Parathyroid adenoma (tissue), 2 donors: ENCODE data around the gene OR3A1.
"Not testable (repeated sequence)": the region's sequence is repeated elsewhere in the genome, so short reads cannot be mapped to it uniquely, and the experiment has no call there.

Experiments
- H2AFZ ChIP-seq: fragments of 300-600 bp; sonication (generic); one replicate; pipeline ENCODE4 v1.7.0; 2017; ENCODE audit warnings: antibody characterized with exemption, mild to moderate bottlenecking
- H3K27ac ChIP-seq: fragments of 300-600 bp; sonication (generic); one replicate; pipeline ENCODE4 v1.7.0; 2017
- H3K27me3 ChIP-seq: fragments of 300-600 bp; sonication (generic); one replicate; pipeline ENCODE4 v1.7.0; 2017; ENCODE audit warnings: low read length; ENCODE audit not compliant: control insufficient read depth, insufficient read depth
- H3K36me3 ChIP-seq: fragments of 300-600 bp; sonication (generic); one replicate; pipeline ENCODE4 v1.7.0; 2017; ENCODE audit warnings: low read length; ENCODE audit not compliant: control insufficient read depth, insufficient read depth
- H3K4me1 ChIP-seq: fragments of 300-600 bp; sonication (generic); one replicate; pipeline ENCODE4 v1.7.0; 2017; ENCODE audit warnings: control low read depth
- H3K4me2 ChIP-seq: fragments of 300-600 bp; sonication (generic); one replicate; pipeline ENCODE4 v1.7.0; 2017; ENCODE audit warnings: low read length
- H3K4me3 ChIP-seq: fragments of 300-600 bp; sonication (generic); one replicate; pipeline ENCODE4 v1.7.0; 2017; ENCODE audit warnings: low read depth, low read length
- H3K79me2 ChIP-seq: fragments of 300-600 bp; sonication (generic); one replicate; pipeline ENCODE4 v1.7.0; 2017; ENCODE audit warnings: control low read depth
- H3K9ac ChIP-seq: fragments of 300-600 bp; sonication (generic); one replicate; pipeline ENCODE4 v1.7.0; 2017; ENCODE audit warnings: mild to moderate bottlenecking
- H3K9me3 ChIP-seq: fragments of 300-600 bp; sonication (generic); one replicate; pipeline ENCODE4 v1.7.0; 2017; ENCODE audit warnings: low read length; ENCODE audit not compliant: control insufficient read depth
- CTCF ChIP-seq: fragments of 300-600 bp; sonication (generic); IDR thresholded peaks from one replicate; pipeline ENCODE4 v1.7.0; 2017; ENCODE audit warnings: antibody characterized with exemption, mild to moderate bottlenecking
- donor health status: primary hyperparathyroidism.

Gene OR3A1

GRCh38 chr17:3308603-3309002, 10.4 kb upstream of the OR3A1 start:
- H3K79me2 ChIP-seq = no peaks in the 10 kb centered on the region
- H3K9ac ChIP-seq = no peak overlapping the region
- no peak overlapping the region for H3K27ac ChIP-seq
- H3K4me3 ChIP-seq = no peak overlapping the region
- no peaks in the 10 kb centered on the region for H3K4me1 ChIP-seq
- no peak overlapping the region for H2AFZ ChIP-seq
- H3K36me3 ChIP-seq = no peaks in the 10 kb centered on the region
- H3K9me3 ChIP-seq = no peaks in the 10 kb centered on the region
- no peak overlapping the region for H3K4me2 ChIP-seq
- H3K27me3 ChIP-seq = no peaks in the 10 kb centered on the region
- TF ChIP-seq CTCF = no peak

DNA sequence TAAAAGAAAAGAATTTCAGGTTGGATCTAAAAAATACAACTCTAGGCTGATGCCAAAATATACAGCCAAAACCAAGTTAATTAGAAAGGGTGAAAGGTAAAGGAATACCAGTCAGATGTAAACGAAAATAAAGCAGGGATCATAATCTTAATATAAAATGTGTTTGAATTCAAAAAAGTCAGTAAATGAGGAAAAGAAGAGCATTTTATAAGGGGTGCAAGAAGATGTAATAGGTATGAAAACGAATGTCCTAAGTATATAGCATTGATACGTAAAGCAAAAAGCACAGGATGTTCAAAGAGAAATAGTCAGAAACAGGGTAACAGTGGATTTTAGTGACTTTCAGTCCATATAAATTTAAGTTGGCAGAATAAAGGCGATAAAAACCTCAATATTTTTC, 2.5 kb downstream of the OR3A1 start:
- no peak overlapping the region for H3K4me3 ChIP-seq
- no peak overlapping the region for H3K4me2 ChIP-seq
- H3K9ac ChIP-seq = no peak overlapping the region
- no peaks in the 10 kb centered on the region for H3K4me1 ChIP-seq
- H3K9me3 ChIP-seq = no peaks in the 10 kb centered on the region
- TF ChIP-seq CTCF = no peak
- no peaks in the 10 kb centered on the region for H3K79me2 ChIP-seq
- no peaks in the 10 kb centered on the region for H3K36me3 ChIP-seq
- no peaks in the 10 kb centered on the region for H3K27me3 ChIP-seq
- no peak overlapping the region for H2AFZ ChIP-seq
- no peak overlapping the region for H3K27ac ChIP-seq

- not testable (repeated sequence) for H3K27me3 ChIP-seq, H3K4me1 ChIP-seq, H2AFZ ChIP-seq, H3K27ac ChIP-seq, H3K4me3 ChIP-seq, H3K9me3 ChIP-seq, H3K9ac ChIP-seq, H3K4me2 ChIP-seq, H3K79me2 ChIP-seq, H3K36me3 ChIP-seq
Observed at GRCh38 chr17:3293548-3293947, 4.6 kb downstream of the OR3A1 start.

GRCh38 chr17:3282901-3283300, 15.3 kb downstream of the OR3A1 start:
- Histone ChIP-seq H3K4me1 (no peaks in the 10 kb centered on the region), H3K9me3 (no peaks in the 10 kb centered on the region), H2AFZ (no peak overlapping the region), H3K27ac (no peak overlapping the region), H3K4me2 (no peak overlapping the region), H3K9ac (no peak overlapping the region), H3K27me3 (no peaks in the 10 kb centered on the region), H3K79me2 (no peaks in the 10 kb centered on the region), H3K36me3 (no peaks in the 10 kb centered on the region), H3K4me3 (no peak overlapping the region)
- TF ChIP-seq CTCF = no peak

GRCh38 chr17:3276126-3276525, 22.0 kb downstream of the OR3A1 start:
- H3K4me1 ChIP-seq = no peaks in the 10 kb centered on the region
- H3K4me2 ChIP-seq = no peak overlapping the region
- TF ChIP-seq CTCF = no peak
- no peak overlapping the region for H2AFZ ChIP-seq
- H3K36me3 ChIP-seq = no peaks in the 10 kb centered on the region
- H3K9ac ChIP-seq = no peak overlapping the region
- no peak overlapping the region for H3K4me3 ChIP-seq
- no peaks in the 10 kb centered on the region for H3K9me3 ChIP-seq
- H3K79me2 ChIP-seq = no peaks in the 10 kb centered on the region
- H3K27me3 ChIP-seq = no peaks in the 10 kb centered on the region
- no peak overlapping the region for H3K27ac ChIP-seq
